Ishikawa (cell line): Measurements from ENCODE around the gene KCNH2.

Experiments used
- CEBPB ChIP-seq: IDR thresholded peaks from 2 replicates; pipeline ENCODE4 v1.6.1; 2012
- CREB1 ChIP-seq: IDR thresholded peaks from 2 replicates; pipeline ENCODE4 v1.6.1; 2012; ENCODE audit warnings: low read depth
- EGR1 ChIP-seq: IDR thresholded peaks from 2 replicates; pipeline ENCODE4 v1.6.1; 2012
- EP300 ChIP-seq: IDR thresholded peaks from 2 replicates; pipeline ENCODE4 v1.6.1; 2012; ENCODE audit warnings: borderline replicate concordance
- MAX ChIP-seq: IDR thresholded peaks from 2 replicates; pipeline ENCODE4 v1.6.1; 2012
- NFIC ChIP-seq: IDR thresholded peaks from 2 replicates; pipeline ENCODE4 v1.6.1; 2012
- RAD21 ChIP-seq: IDR thresholded peaks from 2 replicates; pipeline ENCODE4 v1.6.1; 2012; ENCODE audit warnings: low read depth
- REST ChIP-seq: IDR thresholded peaks from 2 replicates; pipeline ENCODE4 v1.6.1; 2012; ENCODE audit warnings: low read depth, mild to moderate bottlenecking
- TAF1 ChIP-seq: IDR thresholded peaks from 2 replicates; pipeline ENCODE4 v1.6.1; 2012; ENCODE audit warnings: low read depth, mild to moderate bottlenecking
- YY1 ChIP-seq: IDR thresholded peaks from 2 replicates; pipeline ENCODE4 v1.6.1; 2012; ENCODE audit warnings: low read depth
- ZBTB7A ChIP-seq: IDR thresholded peaks from 2 replicates; pipeline ENCODE4 v1.6.1; 2012; ENCODE audit warnings: low read depth

GRCh38 chr7:150942001-150942590 is 36.0 kb downstream of the KCNH2 start:
- TF ChIP-seq REST = no peak
- no peak for TF ChIP-seq CREB1
- TF ChIP-seq EP300 = no peak
- TF ChIP-seq RAD21 = no peak
- no peak for TF ChIP-seq CEBPB
- no peak for TF ChIP-seq YY1
- TF ChIP-seq NFIC = no peak
- TF ChIP-seq EGR1 = no peak
- no peak for TF ChIP-seq TAF1
- no peak for TF ChIP-seq ZBTB7A
- TF ChIP-seq MAX = no peak
